Vagina (tissue), 2 donors: ENCODE data around the gene BRD2.

ENCODE experiments used
- POLR2A ChIP-seq, 2 donors: fragments of 450-650 bp; IDR thresholded peaks; one replicate each; pipeline ENCODE4 v1.6.1; 2017; ENCODE audit warnings: antibody characterized with exemption in 2 of 2, mild to moderate bottlenecking in 2 of 2, moderate library complexity in 2 of 2
- TF ChIP-seq, protein P1 (sequence below), 3 experiments: fragments of 450-650 bp in 2 of 3; fragments of 200-600 bp in 1 of 3; sonication (generic) in 1 of 3; IDR thresholded peaks; one replicate each; pipeline ENCODE4 v1.5.1; 2017 to 2019; ENCODE audit warnings: antibody characterized with exemption in 3 of 3, mild to moderate bottlenecking in 2 of 3, moderate library complexity in 2 of 3

DNA sequence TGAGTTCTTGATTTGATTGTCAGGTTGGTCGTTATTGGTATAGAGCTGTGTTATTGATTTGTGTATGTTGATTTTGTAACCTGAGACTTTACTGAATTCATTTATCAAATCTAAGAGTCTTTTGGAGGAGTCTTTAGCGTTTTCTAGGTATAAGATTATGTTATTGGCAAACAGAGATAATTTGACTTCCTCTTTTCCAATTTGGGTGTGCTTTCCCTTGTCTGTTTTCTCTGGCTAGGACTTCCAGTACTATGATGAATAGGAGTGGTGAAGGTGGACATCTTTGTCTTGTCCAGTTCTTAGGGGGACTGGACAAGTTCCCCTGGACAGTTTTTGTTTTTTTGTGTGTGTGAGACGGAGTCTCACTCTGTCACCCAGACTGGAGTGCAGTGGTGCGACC is 23.6 kb downstream of the BRD2 start:
- TF ChIP-seq, protein P1, sequence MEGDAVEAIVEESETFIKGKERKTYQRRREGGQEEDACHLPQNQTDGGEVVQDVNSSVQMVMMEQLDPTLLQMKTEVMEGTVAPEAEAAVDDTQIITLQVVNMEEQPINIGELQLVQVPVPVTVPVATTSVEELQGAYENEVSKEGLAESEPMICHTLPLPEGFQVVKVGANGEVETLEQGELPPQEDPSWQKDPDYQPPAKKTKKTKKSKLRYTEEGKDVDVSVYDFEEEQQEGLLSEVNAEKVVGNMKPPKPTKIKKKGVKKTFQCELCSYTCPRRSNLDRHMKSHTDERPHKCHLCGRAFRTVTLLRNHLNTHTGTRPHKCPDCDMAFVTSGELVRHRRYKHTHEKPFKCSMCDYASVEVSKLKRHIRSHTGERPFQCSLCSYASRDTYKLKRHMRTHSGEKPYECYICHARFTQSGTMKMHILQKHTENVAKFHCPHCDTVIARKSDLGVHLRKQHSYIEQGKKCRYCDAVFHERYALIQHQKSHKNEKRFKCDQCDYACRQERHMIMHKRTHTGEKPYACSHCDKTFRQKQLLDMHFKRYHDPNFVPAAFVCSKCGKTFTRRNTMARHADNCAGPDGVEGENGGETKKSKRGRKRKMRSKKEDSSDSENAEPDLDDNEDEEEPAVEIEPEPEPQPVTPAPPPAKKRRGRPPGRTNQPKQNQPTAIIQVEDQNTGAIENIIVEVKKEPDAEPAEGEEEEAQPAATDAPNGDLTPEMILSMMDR (IDR thresholded peaks at IDR 0.05), result no peak
- no peak for TF ChIP-seq POLR2A (IDR thresholded peaks at IDR 0.05)
